SKM-1 (cell line): ENCODE measurements around the gene OR2T1.
"Not testable (repeated sequence)": the region's sequence is repeated elsewhere in the genome, so short reads cannot be mapped to it uniquely, and the experiment has no call there.

Source experiments
- DNase-seq: peaks from one replicate; lab custom pipeline; 2025; ENCODE audit not compliant: unreplicated experiment; lab: John Stamatoyannopoulos, UW

OR2T1 gene

GRCh38 chr1:248402748-248403147 lies at the start of gene OR2T1:
TSS of gene OR2T1 (plus strand) at chr1:248403048. CDS start at chr1:248406148, 3,100 bp downstream.
- DNase-seq, result no peak

- no peak for DNase-seq
These were observed 43.4 kb upstream of the OR2T1 start for GRCh38 chr1:248359415-248359814.

DNA sequence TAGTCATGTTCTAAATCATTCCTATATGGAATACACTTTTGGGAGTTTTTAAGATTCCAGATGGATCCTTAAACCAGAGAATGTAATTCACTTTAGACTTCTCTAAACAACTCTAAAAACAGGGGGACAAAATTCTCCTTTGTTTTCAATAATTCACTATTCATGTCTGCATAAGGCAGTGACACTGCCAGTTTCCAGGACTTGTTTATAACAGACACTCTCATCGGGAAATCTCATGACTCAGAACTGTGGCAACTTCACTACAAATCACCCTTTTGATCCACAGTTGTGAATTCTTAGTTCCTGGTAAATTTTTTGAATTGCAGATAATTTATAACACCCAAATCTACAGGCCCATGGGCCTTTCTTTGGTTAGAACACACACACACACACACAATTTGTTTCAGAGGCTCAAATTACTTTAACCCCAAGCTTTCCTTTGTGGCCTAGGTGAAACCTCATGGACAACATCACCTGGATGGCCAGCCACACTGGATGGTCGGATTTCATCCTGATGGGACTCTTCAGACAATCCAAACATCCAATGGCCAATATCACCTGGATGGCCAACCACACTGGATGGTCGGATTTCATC lies 41.6 kb upstream of the OR2T1 start, which contains the start of gene OR2T4:
Gene OR2T4, plus strand, starts transcription at position 545 of the 595 bp plus-strand sequence. Its CDS starts 0 bp downstream, at position 545.
- no peak for DNase-seq

DNA sequence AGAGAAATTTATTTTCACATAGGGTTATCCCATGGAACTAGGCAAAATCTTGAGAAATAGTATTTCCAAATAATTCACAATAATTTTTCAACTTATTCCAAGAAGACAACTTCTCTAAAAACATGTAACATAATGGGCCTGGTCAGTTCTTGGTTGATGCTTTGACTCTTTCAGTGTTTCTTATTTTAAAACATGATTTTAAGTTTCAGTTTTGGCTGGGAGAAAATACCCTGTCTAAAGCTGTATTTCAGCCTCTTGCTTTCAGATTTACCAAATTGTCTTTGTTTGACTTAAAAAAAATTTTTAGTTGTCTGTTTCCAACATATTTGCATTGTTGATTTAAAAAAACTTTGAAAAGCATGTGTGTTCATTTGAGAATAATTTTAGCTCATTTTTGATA lies 36.2 kb upstream of the OR2T1 start:
- DNase-seq, result no peak

- DNase-seq, result no peak
These were observed 30.5 kb upstream of the OR2T1 start for GRCh38 chr1:248372394-248372793.

GRCh38 chr1:248373761-248374160 lies 29.1 kb upstream of the OR2T1 start:
- no peak for DNase-seq

DNA sequence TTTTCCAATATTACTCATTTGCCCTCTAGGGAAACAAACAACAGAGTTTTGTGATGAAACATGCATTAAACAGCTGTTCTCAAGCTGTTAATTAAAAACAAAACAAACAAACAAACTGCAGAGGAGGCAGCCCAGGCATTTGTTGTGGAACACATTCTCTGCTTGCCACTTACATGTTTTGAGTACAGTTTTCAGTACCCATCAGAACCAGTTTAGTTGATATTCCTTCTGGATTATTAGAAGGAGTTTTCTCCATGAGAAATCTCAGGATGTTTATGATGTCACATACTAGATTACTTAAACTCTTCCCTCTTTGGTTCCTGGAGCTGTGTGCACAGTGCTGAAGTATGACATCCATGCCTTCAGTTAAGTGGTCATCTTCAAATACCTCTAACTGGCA lies 27.4 kb upstream of the OR2T1 start, which contains the start of gene OR2T6:
Gene OR2T6, plus strand, starts transcription at position 301 of the 400 bp plus-strand sequence. CDS start 11,863 bp downstream, outside the sequence.
- DNase-seq, result no peak

DNA sequence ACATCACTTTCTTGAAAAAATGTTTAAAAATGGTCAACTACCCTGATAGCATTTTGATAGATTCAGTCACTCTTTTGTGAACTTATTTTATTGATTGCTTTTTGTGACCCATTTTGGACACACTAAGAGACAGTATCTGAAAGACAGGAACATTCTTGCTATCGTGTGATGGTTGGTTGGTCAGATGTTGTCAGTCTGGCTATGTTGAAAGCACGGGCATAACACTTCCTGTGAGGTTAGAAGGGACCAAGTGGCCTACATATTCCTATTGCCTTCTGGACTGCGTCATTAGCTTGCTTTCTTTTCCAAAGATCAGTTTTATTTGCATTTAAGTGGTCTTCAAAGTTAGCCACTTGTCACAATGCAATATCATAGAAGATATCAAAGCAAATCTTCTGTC lies 25.9 kb upstream of the OR2T1 start:
- DNase-seq, result no peak

GRCh38 chr1:248380854-248381253 lies 22.0 kb upstream of the OR2T1 start:
- no peak for DNase-seq

- DNase-seq, result no peak
These were observed 14.4 kb upstream of the OR2T1 start for GRCh38 chr1:248388426-248388825.

- no peak for DNase-seq
These were observed 9.8 kb upstream of the OR2T1 start for GRCh38 chr1:248393050-248393449.

DNA sequence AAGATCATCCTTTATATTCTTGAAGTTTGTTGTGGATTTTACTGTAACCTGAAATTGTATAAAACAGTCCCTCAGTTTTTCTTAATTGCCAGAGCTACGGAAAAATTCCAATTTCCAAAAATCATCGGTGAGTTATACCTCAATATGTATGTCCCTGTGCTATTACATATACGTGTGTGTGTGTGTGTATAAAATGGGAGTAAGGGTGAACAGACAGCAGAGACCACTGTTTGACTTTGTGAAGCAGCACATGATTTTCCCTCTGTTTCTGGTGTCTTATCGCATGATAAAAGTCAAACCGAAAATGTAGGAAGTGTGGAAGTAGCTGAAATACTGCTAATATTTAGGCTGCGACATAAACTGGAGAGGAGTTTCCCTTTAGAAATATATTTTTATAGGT lies 1.2 kb downstream of the OR2T1 start:
- DNase-seq, result peak; percentile 58

DNA sequence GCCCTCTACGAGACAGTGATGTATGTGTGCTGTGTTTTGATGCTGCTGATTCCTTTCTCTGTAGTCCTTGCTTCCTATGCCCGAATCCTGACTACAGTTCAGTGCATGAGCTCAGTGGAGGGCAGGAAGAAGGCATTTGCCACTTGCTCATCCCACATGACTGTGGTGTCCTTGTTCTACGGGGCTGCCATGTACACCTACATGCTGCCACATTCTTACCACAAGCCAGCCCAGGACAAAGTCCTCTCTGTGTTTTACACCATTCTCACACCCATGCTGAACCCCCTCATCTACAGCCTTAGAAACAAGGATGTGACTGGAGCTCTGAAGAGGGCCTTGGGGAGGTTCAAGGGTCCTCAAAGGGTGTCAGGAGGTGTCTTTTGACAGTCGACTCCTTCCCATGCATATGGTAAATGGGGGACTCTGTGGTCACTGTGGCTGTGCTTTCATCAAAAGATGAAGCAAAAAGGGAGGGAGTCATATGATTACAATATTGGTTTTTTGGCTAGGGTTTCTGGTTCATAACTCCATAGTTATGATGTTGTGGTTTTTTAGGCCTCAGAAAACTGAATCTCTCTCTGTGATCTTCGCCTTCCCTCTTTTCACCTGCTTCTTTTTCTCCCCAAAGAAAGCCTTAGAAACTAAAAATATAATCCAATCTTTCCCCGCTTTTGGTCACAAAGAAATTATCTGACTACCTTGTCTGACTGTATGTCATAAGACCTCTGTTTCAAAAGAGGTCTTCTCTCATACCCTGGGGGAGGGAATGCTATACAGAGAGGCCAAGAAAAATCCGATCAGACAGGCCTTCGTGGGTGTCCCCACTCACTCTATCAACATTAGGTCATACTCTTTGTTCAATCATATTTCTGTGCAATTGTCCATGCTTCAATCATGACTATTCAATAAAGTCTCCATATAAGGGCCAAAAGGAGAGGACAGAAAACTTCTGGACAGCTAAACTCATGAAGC lies 4.2 kb downstream of the OR2T1 start:
- no peak for DNase-seq

DNA sequence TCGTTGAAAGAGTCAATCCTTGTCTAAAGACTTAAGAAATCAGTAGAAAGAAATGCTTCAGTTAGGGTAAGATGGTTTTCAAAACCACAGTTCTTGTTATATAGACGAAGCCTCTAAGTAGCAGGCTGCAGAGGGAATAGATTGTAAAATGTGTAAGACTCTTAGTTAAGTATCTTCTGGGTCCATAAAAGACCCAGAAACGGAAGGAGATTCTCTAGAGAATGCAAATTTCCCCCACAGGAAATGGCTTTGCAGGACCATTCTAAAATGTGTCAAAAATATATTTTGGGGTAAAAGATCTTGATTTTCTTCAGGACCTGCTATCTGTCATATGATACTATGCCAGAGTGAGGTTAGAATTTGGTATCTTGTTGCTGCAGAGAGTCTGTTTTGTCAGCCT lies 13.4 kb downstream of the OR2T1 start:
- DNase-seq, result no peak

DNA sequence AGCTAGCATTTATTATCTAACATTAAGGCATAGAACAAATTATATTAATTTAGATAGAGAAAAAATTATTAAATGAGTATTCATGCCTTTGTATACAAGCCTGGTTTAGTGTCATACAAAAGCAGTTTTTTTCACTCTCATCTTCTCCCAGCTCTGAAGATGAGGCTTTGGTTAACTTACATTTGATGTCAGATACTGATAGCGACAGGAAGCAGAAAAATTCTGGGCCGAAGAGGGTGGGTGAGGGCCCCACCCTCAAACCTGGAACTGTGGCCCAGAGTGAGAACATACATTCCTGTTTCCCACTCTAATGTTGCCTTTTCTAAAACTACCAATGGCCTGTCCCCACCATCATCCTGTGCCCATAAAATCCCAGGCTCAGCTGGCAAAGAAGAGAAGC lies 15.0 kb downstream of the OR2T1 start:
- DNase-seq, result no peak

DNA sequence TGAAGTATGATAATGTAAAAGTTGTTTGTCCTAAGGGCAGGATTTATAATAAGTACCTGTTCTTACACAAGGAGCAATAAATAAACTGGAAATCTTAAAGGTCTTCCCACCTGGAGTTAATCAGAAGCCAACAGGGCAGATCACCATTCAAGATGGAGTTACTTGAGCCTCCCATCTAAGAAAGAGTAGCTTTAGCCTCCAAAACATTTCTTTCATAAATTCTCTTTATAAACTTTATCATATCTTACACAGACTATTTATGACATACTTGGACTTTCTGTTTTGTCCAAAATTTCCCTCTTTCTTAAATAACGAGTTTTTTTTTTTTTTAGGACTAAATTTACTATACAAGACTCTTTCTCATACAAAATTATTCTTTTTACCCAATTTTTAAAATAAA lies 18.5 kb downstream of the OR2T1 start:
- DNase-seq, result no peak

GRCh38 chr1:248427526-248428191 lies 24.8 kb downstream of the OR2T1 start:
- not testable (repeated sequence) for DNase-seq

- DNase-seq, result not testable (repeated sequence)
These were observed 25.3 kb downstream of the OR2T1 start for GRCh38 chr1:248428192-248428533.

DNA sequence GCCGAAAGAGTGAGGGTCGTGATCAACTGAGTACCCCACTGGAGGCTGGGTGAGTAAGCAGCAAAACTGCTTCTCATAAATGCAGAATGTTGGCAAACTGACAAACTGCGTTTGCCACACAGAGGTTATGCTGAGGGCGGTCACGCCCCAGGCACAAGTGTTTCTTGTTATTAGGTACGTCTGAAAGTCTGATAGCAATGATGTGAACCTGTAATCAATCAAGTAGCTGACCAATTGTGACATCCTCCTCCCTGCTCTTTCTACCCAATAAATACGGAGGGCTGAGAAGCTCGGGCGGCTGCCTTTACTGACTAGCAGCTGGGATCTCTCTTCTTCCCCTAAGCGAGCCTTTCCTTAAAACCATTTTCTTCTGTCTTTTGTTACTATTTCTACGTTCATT lies 28.8 kb downstream of the OR2T1 start:
- not testable (repeated sequence) for DNase-seq

DNA sequence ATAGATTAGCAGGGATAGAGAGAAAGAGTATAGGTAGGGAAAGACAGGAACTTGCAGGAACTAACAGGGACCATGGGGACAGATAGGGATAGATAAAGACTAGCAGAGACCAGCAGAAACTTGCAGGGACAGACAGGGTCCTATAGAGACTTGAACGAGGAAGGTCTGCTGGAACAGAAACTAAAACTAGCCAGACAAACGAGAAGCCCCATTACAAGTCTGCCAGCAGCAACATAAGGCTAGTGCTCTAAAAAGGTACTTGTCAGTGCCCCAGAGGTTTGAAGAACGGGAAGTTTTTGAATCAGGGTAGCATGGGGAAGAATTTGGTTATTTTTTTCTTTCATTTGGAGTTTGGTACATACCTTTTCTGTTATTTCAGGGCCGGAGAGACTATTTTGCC lies 29.4 kb downstream of the OR2T1 start:
- DNase-seq, result not testable (repeated sequence)

- not testable (repeated sequence) for DNase-seq
These were observed 31.1 kb downstream of the OR2T1 start for GRCh38 chr1:248433811-248434415.
